Stimulated activated CD4-positive, alpha-beta T cell treated with anti-CD3 and anti-CD28 coated beads, Interleukin-12 subunit alpha, Interleukin-12 subunit beta, amount 100 ng/mL, for 24 hours (primary cell): ENCODE measurements around the gene OGFOD1.

Experiments used
- DNase-seq, 2 experiments: peaks; one replicate each; pipeline ENCODE4 v3.0.0-alpha.2; 2020; ENCODE audit warnings: low read depth in 2 of 2

Gene OGFOD1

GRCh38 chr16:56426585-56426984 lies 24.8 kb upstream of the OGFOD1 start:
- DNase-seq = no peak

GRCh38 chr16:56428091-56428490 lies 23.3 kb upstream of the OGFOD1 start:
- DNase-seq = no peak

GRCh38 chr16:56436258-56436657 lies 15.1 kb upstream of the OGFOD1 start:
- no peak for DNase-seq

GRCh38 chr16:56438038-56438437 lies 13.3 kb upstream of the OGFOD1 start:
- no peak for DNase-seq

- no peak for DNase-seq
Measured at GRCh38 chr16:56447286-56447685, 4.1 kb upstream of the OGFOD1 start.

- no peak for DNase-seq
Measured at GRCh38 chr16:56448005-56448404, 3.3 kb upstream of the OGFOD1 start.

GRCh38 chr16:56450275-56450985 lies 924 bp upstream of the OGFOD1 start:
- DNase-seq = no peak

GRCh38 chr16:56451753-56452689 lies 667 bp downstream of the OGFOD1 start:
- DNase-seq = no peak

GRCh38 chr16:56457927-56458470 lies 6.6 kb downstream of the OGFOD1 start:
- DNase-seq = no peak

GRCh38 chr16:56460101-56460500 lies 8.7 kb downstream of the OGFOD1 start:
- no peak for DNase-seq

- DNase-seq = no peak
Measured at GRCh38 chr16:56462064-56462796, 10.9 kb downstream of the OGFOD1 start.

GRCh38 chr16:56463153-56463552 lies 11.8 kb downstream of the OGFOD1 start:
- no peak for DNase-seq

- DNase-seq = no peak
Measured at GRCh38 chr16:56466344-56466743, 15.0 kb downstream of the OGFOD1 start.

- DNase-seq = no peak
Measured at GRCh38 chr16:56468800-56469199, 17.4 kb downstream of the OGFOD1 start.

- DNase-seq = no peak
Measured at GRCh38 chr16:56469748-56470147, 18.4 kb downstream of the OGFOD1 start.

GRCh38 chr16:56470232-56470631 lies 18.9 kb downstream of the OGFOD1 start:
- no peak for DNase-seq

- DNase-seq = no peak
Measured at GRCh38 chr16:56470666-56471065, 19.3 kb downstream of the OGFOD1 start.

GRCh38 chr16:56475201-56475600 lies 23.8 kb downstream of the OGFOD1 start:
- DNase-seq = no peak

GRCh38 chr16:56477096-56477878 lies 25.9 kb downstream of the OGFOD1 start:
- DNase-seq = no peak

GRCh38 chr16:56478281-56479049 lies 27.1 kb downstream of the OGFOD1 start:
- no peak for DNase-seq
